Loucy (cell line): ENCODE results near the gene PILRA.

ENCODE experiments used
- EZH2phosphoT487 ChIP-seq: fragments of 200-600 bp; IDR thresholded peaks from 2 replicates; pipeline ENCODE4 v1.6.1; 2018; ENCODE audit warnings: antibody characterized with exemption, mild to moderate bottlenecking, moderate library complexity, borderline replicate concordance
- TF ChIP-seq, protein P1 (sequence below): fragments of 200-600 bp; sonication (generic); conservative IDR thresholded peaks from 2 replicates; pipeline ENCODE4 v1.5.1; 2014; ENCODE audit warnings: mild to moderate bottlenecking, antibody characterized with exemption, low read length

- TF ChIP-seq, protein P1, sequence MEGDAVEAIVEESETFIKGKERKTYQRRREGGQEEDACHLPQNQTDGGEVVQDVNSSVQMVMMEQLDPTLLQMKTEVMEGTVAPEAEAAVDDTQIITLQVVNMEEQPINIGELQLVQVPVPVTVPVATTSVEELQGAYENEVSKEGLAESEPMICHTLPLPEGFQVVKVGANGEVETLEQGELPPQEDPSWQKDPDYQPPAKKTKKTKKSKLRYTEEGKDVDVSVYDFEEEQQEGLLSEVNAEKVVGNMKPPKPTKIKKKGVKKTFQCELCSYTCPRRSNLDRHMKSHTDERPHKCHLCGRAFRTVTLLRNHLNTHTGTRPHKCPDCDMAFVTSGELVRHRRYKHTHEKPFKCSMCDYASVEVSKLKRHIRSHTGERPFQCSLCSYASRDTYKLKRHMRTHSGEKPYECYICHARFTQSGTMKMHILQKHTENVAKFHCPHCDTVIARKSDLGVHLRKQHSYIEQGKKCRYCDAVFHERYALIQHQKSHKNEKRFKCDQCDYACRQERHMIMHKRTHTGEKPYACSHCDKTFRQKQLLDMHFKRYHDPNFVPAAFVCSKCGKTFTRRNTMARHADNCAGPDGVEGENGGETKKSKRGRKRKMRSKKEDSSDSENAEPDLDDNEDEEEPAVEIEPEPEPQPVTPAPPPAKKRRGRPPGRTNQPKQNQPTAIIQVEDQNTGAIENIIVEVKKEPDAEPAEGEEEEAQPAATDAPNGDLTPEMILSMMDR = no peak
- no peak for TF ChIP-seq EZH2phosphoT487
Measured at GRCh38 chr7:100423315-100423714, 50.0 kb downstream of the PILRA start.
